Common myeloid progenitor, CD34-positive (primary cell): ENCODE results near the gene RNF152.

Source experiments
- CTCF ChIA-PET: fragments of 350-600 bp; sonication (Branson Sonifier 250); formaldehyde crosslinking; loops from one replicate; lab custom pipeline; 2021; ENCODE audit warnings: antibody characterized with exemption; lab: Charles Lee
- POLR2A ChIA-PET: fragments of 350-600 bp; sonication (Branson Sonifier 250); formaldehyde crosslinking; loops from one replicate; lab custom pipeline; 2021; ENCODE audit warnings: antibody characterized with exemption; lab: Charles Lee
- DNase-seq, 3 donors: peaks; one replicate each; pipeline versions ENCODE4 v3.0.0 to v3.0.0-alpha.2; 2013
- H3K27ac ChIP-seq, 2 experiments: 1 replicate in 1 of 2; 2 replicates in 1 of 2; pipeline ENCODE4 v1.7.0; 2013; ENCODE audit warnings: inconsistent platforms in 2 of 2, low read length in 2 of 2, mild to moderate bottlenecking in 2 of 2, low read depth in 1 of 2, moderate library complexity in 1 of 2; ENCODE audit not compliant: severe bottlenecking in 2 of 2, insufficient read depth in 1 of 2, poor library complexity in 1 of 2
- H3K27me3 ChIP-seq, 5 experiments: replicated peaks in 2 of 5; 1 replicate in 3 of 5; 2 replicates in 2 of 5; pipeline versions ENCODE4 v1.6.1 to v1.7.0; 2013; ENCODE audit warnings: low read length in 4 of 5, mild to moderate bottlenecking in 2 of 5, moderate library complexity in 2 of 5, inconsistent platforms in 1 of 5; ENCODE audit not compliant: insufficient read depth in 5 of 5, control insufficient read depth in 4 of 5
- H3K36me3 ChIP-seq, 4 experiments: 1 replicate in 2 of 4; 2 replicates in 2 of 4; pipeline versions ENCODE4 v1.6.1 to v1.7.0; 2013; ENCODE audit warnings: low read length in 3 of 4, control low read depth in 1 of 4, mild to moderate bottlenecking in 1 of 4; ENCODE audit not compliant: control insufficient read depth in 4 of 4, insufficient read depth in 4 of 4
- H3K4me1 ChIP-seq, 4 experiments: 1 replicate in 3 of 4; 2 replicates in 1 of 4; pipeline versions ENCODE4 v1.6.1 to v1.7.1; 2013; ENCODE audit warnings: low read length in 3 of 4, mild to moderate bottlenecking in 3 of 4, control low read depth in 1 of 4, inconsistent platforms in 1 of 4, moderate library complexity in 1 of 4; ENCODE audit not compliant: control insufficient read depth in 4 of 4, insufficient read depth in 4 of 4; ENCODE audit errors: control extremely low read depth in 1 of 4
- H3K4me3 ChIP-seq, 7 experiments: 1 replicate in 4 of 7; 2 replicates in 3 of 7; pipeline versions ENCODE4 v1.5.1 to v1.7.0; 2013; ENCODE audit warnings: mild to moderate bottlenecking in 7 of 7, low read length in 6 of 7, moderate library complexity in 6 of 7, inconsistent platforms in 2 of 7, low read depth in 2 of 7, control low read depth in 1 of 7; ENCODE audit not compliant: insufficient read depth in 4 of 7, control insufficient read depth in 1 of 7; ENCODE audit errors: extremely low read depth in 1 of 7
- H3K9me3 ChIP-seq, 5 experiments: 1 replicate in 4 of 5; 2 replicates in 1 of 5; pipeline versions ENCODE4 v1.6.1 to v1.7.1; 2013; ENCODE audit warnings: low read length in 4 of 5, mild to moderate bottlenecking in 2 of 5, inconsistent platforms in 1 of 5, low read depth in 1 of 5, moderate library complexity in 1 of 5; ENCODE audit not compliant: control insufficient read depth in 4 of 5, insufficient read depth in 2 of 5; ENCODE audit errors: control extremely low read depth in 1 of 5
- WGBS: methylation state at CpG from one replicate; pipeline ENCODE4 v1.1.5; 2013; ENCODE audit not compliant: insufficient coverage; 5-methylcytosine and 5-hydroxymethylcytosine counted together

Gene RNF152

DNA sequence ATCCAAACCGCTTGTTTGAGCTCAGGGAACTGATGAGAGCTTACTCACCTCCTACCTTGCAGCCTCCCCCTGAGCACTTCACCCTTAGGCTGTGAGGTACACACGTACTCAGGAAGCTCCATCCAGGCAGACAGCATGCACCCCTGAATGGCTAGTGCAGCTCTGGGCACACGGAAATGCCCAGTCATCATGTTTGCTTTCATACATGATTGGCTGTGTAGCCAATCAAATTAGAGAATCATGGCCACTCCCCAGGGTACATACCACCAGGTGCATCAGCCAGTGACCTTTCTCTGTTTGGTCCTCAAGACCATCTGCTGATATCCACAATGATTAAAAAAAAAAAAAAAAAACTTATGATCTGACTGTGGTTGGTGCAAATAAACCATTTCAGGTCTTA is 42.1 kb downstream of the RNF152 start:
- H3K36me3 ChIP-seq: no peaks in the 10 kb centered on the region
- DNase-seq: no peak
- no peaks in the 10 kb centered on the region for H3K4me1 ChIP-seq
- ChIA-PET CTCF (no interaction called here), POLR2A (interaction anchor here (0.7 kb wide), 1 partner anchor 1725 kb away, joined by 4 read pairs; no protein-coding TSS in a partner anchor)
- H3K27me3 ChIP-seq: peaks cover 0 to 8% (median 0%) of the 10 kb centered on the region in 5 experiments
- 85% methylated on average over 2 of the region's 3 CpGs for WGBS
- H3K9me3 ChIP-seq: peaks cover 0 to 3% (median 0%) of the 10 kb centered on the region in 5 experiments
- no peak overlapping the region for H3K27ac ChIP-seq
- no peak overlapping the region for H3K4me3 ChIP-seq

DNA sequence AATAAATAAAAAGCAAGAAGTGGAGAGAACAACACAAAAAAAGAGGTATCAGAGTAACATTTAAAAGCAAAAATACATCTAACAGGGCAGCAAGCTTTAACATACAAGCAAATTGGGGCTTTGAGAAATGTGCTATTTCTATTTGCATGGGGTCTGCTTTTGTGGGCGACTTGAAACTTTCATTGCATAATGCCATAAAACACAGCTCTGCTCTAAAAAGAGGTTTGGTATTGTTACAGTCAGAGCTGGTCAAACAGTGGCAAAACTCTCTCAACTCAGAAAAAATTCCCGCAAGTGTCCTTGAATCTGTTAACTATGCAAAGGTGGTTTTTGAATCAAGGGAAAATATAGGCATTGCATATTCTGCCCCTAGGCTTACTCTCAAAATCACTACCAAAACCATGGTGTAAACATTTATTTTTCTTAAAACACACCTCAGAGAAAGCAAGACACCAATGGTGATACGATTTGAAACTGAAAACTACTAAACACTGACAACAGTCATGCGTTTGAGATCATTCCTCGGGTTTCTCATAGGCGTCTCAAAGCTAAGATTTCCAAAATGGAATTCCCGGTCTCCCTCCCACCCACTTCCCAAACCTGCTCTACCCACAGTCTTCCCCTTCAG is 45.5 kb downstream of the RNF152 start:
- ChIA-PET CTCF (no interaction called here), POLR2A (no interaction called here)
- Histone ChIP-seq H3K4me1 (no peaks in the 10 kb centered on the region), H3K4me3 (no peak overlapping the region), H3K27me3 (peaks cover 0 to 5% (median 0%) of the 10 kb centered on the region in 5 experiments), H3K27ac (no peak overlapping the region), H3K36me3 (no peaks in the 10 kb centered on the region), H3K9me3 (peaks cover 0 to 3% (median 0%) of the 10 kb centered on the region in 5 experiments)
- DNase-seq: no peak
- 99% methylated on average over 5 of the region's 7 CpGs for WGBS

DNA sequence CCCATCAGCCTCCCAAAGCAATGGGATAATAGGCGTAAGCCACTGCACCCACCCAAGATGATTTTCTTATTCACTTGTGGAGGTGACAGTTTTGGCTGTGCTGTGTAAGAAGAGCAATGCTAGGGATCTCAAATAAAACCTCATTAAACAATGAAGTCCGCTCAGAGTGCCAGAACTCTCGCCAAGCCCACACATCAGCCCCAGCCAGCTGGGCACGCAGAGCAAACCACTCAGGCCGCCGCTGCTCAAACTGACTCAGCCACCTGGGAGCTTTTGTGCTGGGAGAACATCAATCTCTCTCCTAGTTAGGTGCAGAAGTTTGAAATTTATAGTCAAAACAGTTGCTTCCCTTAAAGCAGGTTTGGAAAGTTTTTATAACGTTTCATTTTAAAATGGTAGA is 47.6 kb downstream of the RNF152 start:
- CTCF ChIA-PET: no interaction called here

DNA sequence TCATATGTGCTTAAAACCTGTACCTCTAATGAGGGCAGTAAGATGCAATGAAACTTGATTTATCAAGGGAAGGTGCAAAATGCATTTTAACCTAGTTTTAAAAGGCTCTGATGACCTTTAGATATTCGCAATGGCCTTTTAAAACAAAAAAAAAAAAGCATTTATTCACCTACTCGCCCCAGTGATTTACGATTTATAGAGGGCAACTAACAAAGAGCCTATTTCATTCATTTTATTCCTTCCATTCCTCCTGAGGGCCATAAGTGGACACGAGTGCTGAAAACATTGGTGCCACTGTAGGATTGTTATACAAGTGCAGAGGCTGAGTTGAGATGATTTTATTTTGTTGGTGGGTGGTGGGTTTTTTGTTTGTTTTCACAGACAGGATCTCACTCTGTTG is 48.1 kb downstream of the RNF152 start:
- Histone ChIP-seq H3K27me3 (peaks cover 0 to 3% (median 0%) of the 10 kb centered on the region in 5 experiments), H3K4me3 (no peak overlapping the region), H3K4me1 (no peaks in the 10 kb centered on the region), H3K36me3 (no peaks in the 10 kb centered on the region), H3K9me3 (peaks cover 0 to 3% (median 0%) of the 10 kb centered on the region in 5 experiments), H3K27ac (no peak overlapping the region)
- ChIA-PET CTCF (no interaction called here), POLR2A (no interaction called here)
- 98% methylated on average over 4 of the region's 4 CpGs for WGBS
- no peak for DNase-seq

More for the DNA sequence above, 47.6 kb downstream of the RNF152 start:
- no peak overlapping the region for H3K4me3 ChIP-seq
- 93% methylated on average over 6 of the region's 7 CpGs for WGBS
- H3K9me3 ChIP-seq: peaks cover 0 to 3% (median 0%) of the 10 kb centered on the region in 5 experiments
- POLR2A ChIA-PET: no interaction called here
- H3K27ac ChIP-seq: no peak overlapping the region
- H3K27me3 ChIP-seq: peaks cover 0 to 3% (median 0%) of the 10 kb centered on the region in 5 experiments
- H3K4me1 ChIP-seq: no peaks in the 10 kb centered on the region
- no peak for DNase-seq
- H3K36me3 ChIP-seq: no peaks in the 10 kb centered on the region

DNA sequence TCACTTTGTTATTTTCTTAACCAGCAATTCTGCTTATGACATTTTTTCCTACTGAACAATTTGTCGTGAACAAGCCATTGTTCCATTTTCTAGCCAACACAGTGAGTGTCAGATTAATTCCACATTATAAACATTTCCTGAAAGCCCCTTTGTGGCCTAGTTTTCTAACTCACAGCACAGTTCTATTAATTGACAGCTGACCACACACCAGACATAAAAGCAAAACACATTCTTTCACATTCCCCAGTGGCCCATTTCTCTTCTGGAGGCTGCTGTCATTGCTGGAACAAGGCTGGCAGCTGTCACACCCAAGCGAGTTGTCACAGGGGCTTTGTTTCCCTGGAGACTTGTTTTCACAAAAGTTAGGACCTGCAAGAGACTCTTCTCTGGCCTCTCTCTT is 50.7 kb downstream of the RNF152 start:
- Histone ChIP-seq H3K27ac (no peak overlapping the region), H3K4me3 (no peak overlapping the region), H3K27me3 (peaks cover 0 to 3% (median 0%) of the 10 kb centered on the region in 5 experiments), H3K9me3 (peaks cover 0 to 4% (median 2%) of the 10 kb centered on the region in 5 experiments), H3K36me3 (no peaks in the 10 kb centered on the region), H3K4me1 (no peaks in the 10 kb centered on the region)
- WGBS: 89% methylated on average over 2 of the region's 2 CpGs
- DNase-seq: no peak
- POLR2A ChIA-PET: no interaction called here
- CTCF ChIA-PET: no interaction called here

DNA sequence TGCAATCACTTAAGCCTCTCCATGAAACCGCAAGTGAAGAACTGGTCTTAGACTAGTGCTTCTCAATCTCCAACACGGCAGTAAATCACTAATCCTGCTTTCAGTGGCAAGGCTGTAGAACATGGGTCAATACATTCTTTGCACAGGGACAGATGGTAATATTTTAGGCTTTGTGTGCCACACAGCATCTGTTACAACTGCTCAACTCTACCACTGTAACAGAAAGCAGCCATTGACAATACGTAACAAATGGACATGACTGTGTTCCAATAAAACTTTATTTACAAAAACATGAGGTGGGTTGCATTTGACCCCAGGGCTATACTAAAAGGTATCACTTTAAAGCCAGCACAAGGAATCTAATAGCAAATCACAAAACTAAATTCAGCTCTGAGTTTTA is 51.1 kb downstream of the RNF152 start:
- Histone ChIP-seq H3K4me3 (no peak overlapping the region), H3K36me3 (no peaks in the 10 kb centered on the region), H3K9me3 (peaks cover 0 to 7% (median 2%) of the 10 kb centered on the region in 5 experiments), H3K4me1 (no peaks in the 10 kb centered on the region), H3K27ac (no peak overlapping the region), H3K27me3 (peaks cover 0 to 3% (median 0%) of the 10 kb centered on the region in 5 experiments)
- WGBS: 100% methylated on average over 1 of the region's 3 CpGs
- DNase-seq: no peak
- POLR2A ChIA-PET: no interaction called here
- CTCF ChIA-PET: no interaction called here

DNA sequence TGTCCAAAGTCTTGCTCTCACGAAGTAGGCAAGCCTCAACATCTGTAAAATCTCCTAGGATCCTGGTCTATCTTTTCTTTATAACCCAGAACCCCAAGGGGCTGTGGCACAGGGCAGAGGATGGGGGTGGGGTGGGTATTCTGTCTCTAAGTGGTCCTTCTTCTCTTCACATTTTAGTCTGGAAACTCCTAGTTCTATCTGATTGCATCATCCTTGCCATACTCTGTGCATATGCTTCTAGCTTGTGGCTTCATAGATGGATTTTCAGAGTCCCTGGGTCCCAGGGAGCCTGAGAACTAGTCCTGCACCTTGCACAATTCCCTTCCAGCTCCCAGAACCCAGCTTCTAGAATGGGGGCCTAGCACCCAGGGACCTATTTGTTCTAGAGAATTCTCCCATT is 52.5 kb downstream of the RNF152 start:
- Histone ChIP-seq H3K4me1 (no peaks in the 10 kb centered on the region), H3K27ac (no peak overlapping the region), H3K36me3 (no peaks in the 10 kb centered on the region), H3K9me3 (peaks cover 0 to 14% (median 5%) of the 10 kb centered on the region in 5 experiments), H3K4me3 (no peak overlapping the region), H3K27me3 (no peaks in the 10 kb centered on the region)
- no peak for DNase-seq
- POLR2A ChIA-PET: no interaction called here
- WGBS: no CpG with 5 or more reads among the region's 1 CpG
- CTCF ChIA-PET: no interaction called here
